HG02938 (cell line): ENCODE data around the gene NBEAL1.
"Not testable (repeated sequence)": the region's sequence is repeated elsewhere in the genome, so short reads cannot be mapped to it uniquely, and the experiment has no call there.

Experiments used
- ATAC-seq: cut with Tn5 transposase; IDR thresholded peaks from one replicate; pipeline ENCODE4 v1.9.1; 2021; ENCODE audit warnings: mild to moderate bottlenecking, moderate library complexity; ENCODE audit not compliant: unreplicated experiment

NBEAL1 gene

GRCh38 chr2:203105996-203106395, 91.3 kb downstream of the NBEAL1 start:
- no peak for ATAC-seq

- ATAC-seq = not testable (repeated sequence)
Measured at GRCh38 chr2:203110496-203110895, 95.8 kb downstream of the NBEAL1 start.

GRCh38 chr2:203112342-203112741, 97.7 kb downstream of the NBEAL1 start:
- ATAC-seq = no peak

GRCh38 chr2:203115201-203115700, 100.6 kb downstream of the NBEAL1 start:
- ATAC-seq = not testable (repeated sequence)

- ATAC-seq = no peak
Measured at GRCh38 chr2:203122317-203122986, 107.8 kb downstream of the NBEAL1 start.

- ATAC-seq = no peak
Measured at GRCh38 chr2:203126996-203127395, 112.3 kb downstream of the NBEAL1 start.

GRCh38 chr2:203135105-203135504, 120.4 kb downstream of the NBEAL1 start:
- ATAC-seq = no peak

- no peak for ATAC-seq
Measured at GRCh38 chr2:203143391-203143790, 128.7 kb downstream of the NBEAL1 start.

- no peak for ATAC-seq
Measured at GRCh38 chr2:203149194-203149593, 134.5 kb downstream of the NBEAL1 start.

- no peak for ATAC-seq
Measured at GRCh38 chr2:203155406-203155805, 140.7 kb downstream of the NBEAL1 start.

GRCh38 chr2:203162722-203163121, 148.0 kb downstream of the NBEAL1 start:
- not testable (repeated sequence) for ATAC-seq

GRCh38 chr2:203164311-203164935, 149.7 kb downstream of the NBEAL1 start:
- no peak for ATAC-seq

- ATAC-seq = no peak
Measured at GRCh38 chr2:203167751-203168150, 153.1 kb downstream of the NBEAL1 start.

GRCh38 chr2:203170502-203170901, 155.8 kb downstream of the NBEAL1 start:
- no peak for ATAC-seq

GRCh38 chr2:203175371-203175770, 160.7 kb downstream of the NBEAL1 start:
- ATAC-seq = no peak

- ATAC-seq = no peak
Measured at GRCh38 chr2:203177361-203177760, 162.7 kb downstream of the NBEAL1 start.

- ATAC-seq = no peak
Measured at GRCh38 chr2:203185864-203186263, 171.2 kb downstream of the NBEAL1 start.

- ATAC-seq = not testable (repeated sequence)
Measured at GRCh38 chr2:203190547-203190946, 175.9 kb downstream of the NBEAL1 start.

- not testable (repeated sequence) for ATAC-seq
Measured at GRCh38 chr2:203191026-203191425, 176.4 kb downstream of the NBEAL1 start.

- ATAC-seq = no peak
Measured at GRCh38 chr2:203191961-203192360, 177.3 kb downstream of the NBEAL1 start.

- no peak for ATAC-seq
Measured at GRCh38 chr2:203195331-203196036, 180.8 kb downstream of the NBEAL1 start.

GRCh38 chr2:203200866-203201265, 186.2 kb downstream of the NBEAL1 start:
- ATAC-seq = no peak
